Astrocyte (in vitro differentiated cells and primary cell): Measurements from ENCODE around the gene SLC16A9. TPM values are rescaled to one million over a fixed set of nuclear protein-coding genes. Genes with fewer than 3 reads are reported as not detected.

Source experiments
- DNase-seq: peaks from one replicate; pipeline ENCODE4 v3.0.0-alpha.2; 2010; ENCODE audit warnings: low read depth
- FAIRE-seq: peaks from 2 replicates; lab custom pipeline; 2011; peaks lifted over from hg19 to GRCh38; lab: Jason Lieb, UNC
- H2AFZ ChIP-seq: 2 replicates; pipeline ENCODE4 v1.6.0; 2012; ENCODE audit warnings: low read depth, low read length, inconsistent platforms
- H3K27ac ChIP-seq: 2 replicates; pipeline ENCODE4 v1.5.1; 2011; ENCODE audit warnings: low read depth, low read length, inconsistent platforms
- H3K27me3 ChIP-seq: 2 replicates; pipeline ENCODE4 v1.6.0; 2011; ENCODE audit warnings: low read length, inconsistent platforms; ENCODE audit not compliant: insufficient read depth
- H3K36me3 ChIP-seq: 2 replicates; pipeline ENCODE4 v1.5.1; 2011; ENCODE audit warnings: low read length, inconsistent platforms; ENCODE audit not compliant: insufficient read depth
- H3K4me1 ChIP-seq: 2 replicates; pipeline ENCODE4 v1.5.1; 2011; ENCODE audit warnings: low read length, inconsistent platforms; ENCODE audit not compliant: insufficient read depth
- H3K4me2 ChIP-seq: 2 replicates; pipeline ENCODE4 v1.6.0; 2012; ENCODE audit warnings: low read length, inconsistent platforms
- H3K4me3 ChIP-seq: 2 replicates; pipeline ENCODE4 v1.5.1; 2011; ENCODE audit warnings: low read depth, mild to moderate bottlenecking, low read length, inconsistent platforms; ENCODE audit not compliant: insufficient read depth
- H3K79me2 ChIP-seq: 2 replicates; pipeline ENCODE4 v1.6.0; 2012; ENCODE audit warnings: mild to moderate bottlenecking, low read length, inconsistent platforms; ENCODE audit not compliant: insufficient read depth
- H3K9ac ChIP-seq: 2 replicates; pipeline ENCODE4 v1.6.0; 2012; ENCODE audit warnings: mild to moderate bottlenecking, low read length, inconsistent platforms
- H3K9me3 ChIP-seq: 2 replicates; pipeline ENCODE4 v1.5.1; 2012; ENCODE audit warnings: low read depth, mild to moderate bottlenecking, low read length, inconsistent platforms; ENCODE audit not compliant: insufficient read depth
- H4K20me1 ChIP-seq: 2 replicates; pipeline ENCODE4 v1.6.0; 2012; ENCODE audit warnings: low read length, inconsistent platforms; ENCODE audit not compliant: insufficient read depth
- H3K27ac Mint-ChIP-seq: one replicate; pipeline ENCODE4 v1.8.0; 2021; ENCODE audit warnings: mild to moderate bottlenecking, mixed read lengths; ENCODE audit not compliant: unreplicated experiment
- H3K27me3 Mint-ChIP-seq: one replicate; pipeline ENCODE4 v1.8.0; 2021; ENCODE audit warnings: low read depth, mixed read lengths; ENCODE audit not compliant: unreplicated experiment
- H3K36me3 Mint-ChIP-seq: one replicate; pipeline ENCODE4 v1.8.0; 2021; ENCODE audit warnings: low read depth, mixed read lengths; ENCODE audit not compliant: unreplicated experiment
- H3K4me1 Mint-ChIP-seq: one replicate; pipeline ENCODE4 v1.8.0; 2021; ENCODE audit warnings: low read depth, mixed read lengths; ENCODE audit not compliant: unreplicated experiment
- H3K4me3 Mint-ChIP-seq: one replicate; pipeline ENCODE4 v1.8.0; 2021; ENCODE audit warnings: mild to moderate bottlenecking, moderate library complexity, mixed read lengths; ENCODE audit not compliant: unreplicated experiment
- H3K9me3 Mint-ChIP-seq: one replicate; pipeline ENCODE4 v1.8.0; 2021; ENCODE audit warnings: mild to moderate bottlenecking, mixed read lengths; ENCODE audit not compliant: unreplicated experiment
- EZH2 ChIP-seq: IDR thresholded peaks from 2 replicates; pipeline ENCODE4 v1.6.1; 2012; ENCODE audit warnings: mild to moderate bottlenecking, low read length, inconsistent platforms; ENCODE audit not compliant: insufficient read depth
- total RNA-seq: library from RNA; stranded (reverse); gene quantifications from 2 replicates; pipeline ENCODE4 v1.2.1, GENCODE V29; 2021
- TF ChIP-seq, protein P1 (sequence below): IDR thresholded peaks from 2 replicates; pipeline ENCODE4 v1.5.1; 2011; ENCODE audit warnings: low read depth, mild to moderate bottlenecking, inconsistent platforms, low read length, moderate library complexity; ENCODE audit not compliant: insufficient read depth

The SLC16A9 gene
- total RNA-seq, 1 donor from 2014 or later = 3.4 TPM

DNA sequence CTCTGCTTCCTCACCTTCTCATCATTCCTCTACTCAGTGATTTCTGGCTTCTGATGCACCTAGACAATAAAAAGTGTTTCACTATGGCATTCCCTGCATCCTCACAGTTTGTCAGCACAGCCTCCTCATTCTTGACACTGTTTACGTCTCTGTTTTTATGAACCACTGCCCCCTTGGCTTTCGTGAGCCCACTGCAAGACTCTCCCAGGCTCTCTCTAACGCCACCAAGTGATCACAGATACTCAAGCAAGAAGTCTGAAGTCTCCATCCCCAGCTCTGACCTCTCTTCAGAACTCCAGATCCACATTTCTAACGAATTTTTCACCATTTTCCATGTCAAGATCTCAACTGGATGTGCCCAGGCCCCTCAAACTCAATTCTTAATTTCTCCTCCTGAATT, 8.9 kb downstream of the SLC16A9 start:
- H3K27me3 Mint-ChIP-seq = peaks cover 4% of the 10 kb centered on the region
- Histone ChIP-seq H3K36me3 (no peaks in the 10 kb centered on the region), H3K27ac (no peak overlapping the region), H4K20me1 (no peaks in the 10 kb centered on the region), H3K4me2 (no peak overlapping the region), H3K27me3 (no peaks in the 10 kb centered on the region), H3K79me2 (no peaks in the 10 kb centered on the region), H2AFZ (no peak overlapping the region), H3K4me1 (no peaks in the 10 kb centered on the region), H3K9me3 (no peaks in the 10 kb centered on the region), H3K4me3 (no peak overlapping the region), H3K9ac (no peak overlapping the region)
- DNase-seq = no peak
- H3K36me3 Mint-ChIP-seq = peaks cover 3% of the 10 kb centered on the region
- FAIRE-seq = no peak
- H3K9me3 Mint-ChIP-seq = peaks cover 4% of the 10 kb centered on the region
- no peak overlapping the region for H3K27ac Mint-ChIP-seq
- H3K4me1 Mint-ChIP-seq = peaks cover 4% of the 10 kb centered on the region
- TF ChIP-seq EZH2 = no peak
- TF ChIP-seq, protein P1, sequence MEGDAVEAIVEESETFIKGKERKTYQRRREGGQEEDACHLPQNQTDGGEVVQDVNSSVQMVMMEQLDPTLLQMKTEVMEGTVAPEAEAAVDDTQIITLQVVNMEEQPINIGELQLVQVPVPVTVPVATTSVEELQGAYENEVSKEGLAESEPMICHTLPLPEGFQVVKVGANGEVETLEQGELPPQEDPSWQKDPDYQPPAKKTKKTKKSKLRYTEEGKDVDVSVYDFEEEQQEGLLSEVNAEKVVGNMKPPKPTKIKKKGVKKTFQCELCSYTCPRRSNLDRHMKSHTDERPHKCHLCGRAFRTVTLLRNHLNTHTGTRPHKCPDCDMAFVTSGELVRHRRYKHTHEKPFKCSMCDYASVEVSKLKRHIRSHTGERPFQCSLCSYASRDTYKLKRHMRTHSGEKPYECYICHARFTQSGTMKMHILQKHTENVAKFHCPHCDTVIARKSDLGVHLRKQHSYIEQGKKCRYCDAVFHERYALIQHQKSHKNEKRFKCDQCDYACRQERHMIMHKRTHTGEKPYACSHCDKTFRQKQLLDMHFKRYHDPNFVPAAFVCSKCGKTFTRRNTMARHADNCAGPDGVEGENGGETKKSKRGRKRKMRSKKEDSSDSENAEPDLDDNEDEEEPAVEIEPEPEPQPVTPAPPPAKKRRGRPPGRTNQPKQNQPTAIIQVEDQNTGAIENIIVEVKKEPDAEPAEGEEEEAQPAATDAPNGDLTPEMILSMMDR = no peak
- no peak overlapping the region for H3K4me3 Mint-ChIP-seq

- H3K4me2 ChIP-seq = no peak overlapping the region
- TF ChIP-seq EZH2 = no peak
- TF ChIP-seq, protein P1 = no peak
- H3K79me2 ChIP-seq = no peaks in the 10 kb centered on the region
- H3K27ac ChIP-seq = no peak overlapping the region
- no peak overlapping the region for H2AFZ ChIP-seq
- H3K36me3 ChIP-seq = no peaks in the 10 kb centered on the region
- no peaks in the 10 kb centered on the region for H3K4me1 ChIP-seq
- DNase-seq (no peak), FAIRE-seq (no peak)
- Mint-ChIP-seq H3K27ac (no peak overlapping the region), H3K4me3 (no peak overlapping the region), H3K36me3 (peaks cover 3% of the 10 kb centered on the region), H3K9me3 (peaks cover 2% of the 10 kb centered on the region), H3K4me1 (peaks cover 4% of the 10 kb centered on the region), H3K27me3 (peaks cover 4% of the 10 kb centered on the region)
- no peaks in the 10 kb centered on the region for H3K9me3 ChIP-seq
- H3K4me3 ChIP-seq = no peak overlapping the region
- H4K20me1 ChIP-seq = no peaks in the 10 kb centered on the region
- no peak overlapping the region for H3K9ac ChIP-seq
- no peaks in the 10 kb centered on the region for H3K27me3 ChIP-seq
Measured at GRCh38 chr10:59698326-59698725, 11.3 kb downstream of the SLC16A9 start.

DNA sequence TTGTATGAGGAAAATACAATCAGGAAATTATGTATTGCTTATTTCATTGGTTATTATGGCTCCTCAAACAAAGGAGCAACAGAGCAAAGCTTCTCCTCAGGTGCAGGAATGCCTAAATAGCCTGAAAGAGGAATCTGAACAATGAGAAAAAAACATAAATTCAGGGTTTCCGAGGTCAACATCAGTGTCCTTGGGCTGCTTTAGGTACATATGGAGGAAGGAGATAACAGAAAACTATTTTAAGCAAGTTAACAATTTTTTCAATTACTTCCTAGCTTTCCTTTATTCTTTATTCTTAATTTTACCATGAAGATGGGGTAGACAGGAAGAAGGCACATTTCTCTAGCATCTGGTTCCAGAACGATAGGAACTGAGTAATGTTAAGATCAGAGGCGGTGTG, 14.0 kb downstream of the SLC16A9 start:
- no peak overlapping the region for H2AFZ ChIP-seq
- H3K36me3 ChIP-seq = no peaks in the 10 kb centered on the region
- Mint-ChIP-seq H3K27me3 (peaks cover 1% of the 10 kb centered on the region), H3K36me3 (peaks cover 3% of the 10 kb centered on the region), H3K27ac (no peak overlapping the region), H3K4me3 (no peak overlapping the region), H3K9me3 (peaks cover 2% of the 10 kb centered on the region), H3K4me1 (no peaks in the 10 kb centered on the region)
- no peak overlapping the region for H3K4me3 ChIP-seq
- H3K79me2 ChIP-seq = no peaks in the 10 kb centered on the region
- no peak overlapping the region for H3K4me2 ChIP-seq
- H3K9me3 ChIP-seq = no peaks in the 10 kb centered on the region
- DNase-seq (no peak), FAIRE-seq (no peak)
- H4K20me1 ChIP-seq = no peaks in the 10 kb centered on the region
- H3K4me1 ChIP-seq = no peaks in the 10 kb centered on the region
- no peak overlapping the region for H3K9ac ChIP-seq
- no peak for TF ChIP-seq EZH2
- TF ChIP-seq, protein P1 = no peak
- H3K27ac ChIP-seq = no peak overlapping the region
- no peaks in the 10 kb centered on the region for H3K27me3 ChIP-seq
